Duodenal mucosa (tissue), 2 donors: ENCODE measurements around the gene HDC.

ENCODE experiments used
- H3K27ac ChIP-seq: one replicate; pipeline ENCODE4 v1.7.0; 2013; ENCODE audit warnings: low read depth, low read length
- H3K27me3 ChIP-seq, 2 donors: one replicate each; pipeline ENCODE4 v1.7.0; 2013; ENCODE audit warnings: low read length in 2 of 2, control low read depth in 1 of 2; ENCODE audit not compliant: insufficient read depth in 2 of 2, control insufficient read depth in 1 of 2
- H3K36me3 ChIP-seq, 2 donors: one replicate each; pipeline ENCODE4 v1.7.0; 2013; ENCODE audit warnings: low read length in 2 of 2, control low read depth in 1 of 2; ENCODE audit not compliant: insufficient read depth in 2 of 2, control insufficient read depth in 1 of 2
- H3K4me1 ChIP-seq, 2 donors: one replicate each; pipeline ENCODE4 v1.7.0; 2013; ENCODE audit warnings: low read length in 2 of 2, control low read depth in 1 of 2; ENCODE audit not compliant: insufficient read depth in 2 of 2, control insufficient read depth in 1 of 2
- H3K4me3 ChIP-seq, 2 donors: one replicate each; pipeline ENCODE4 v1.7.0; 2013; ENCODE audit warnings: low read length in 2 of 2, low read depth in 1 of 2
- H3K9ac ChIP-seq, 2 donors: one replicate each; pipeline ENCODE4 v1.7.0; 2013; ENCODE audit warnings: low read length in 2 of 2, low read depth in 1 of 2
- H3K9me3 ChIP-seq, 2 donors: one replicate each; pipeline ENCODE4 v1.7.0; 2013; ENCODE audit warnings: low read length in 2 of 2, control low read depth in 1 of 2; ENCODE audit not compliant: control insufficient read depth in 1 of 2

Gene HDC, protein sequence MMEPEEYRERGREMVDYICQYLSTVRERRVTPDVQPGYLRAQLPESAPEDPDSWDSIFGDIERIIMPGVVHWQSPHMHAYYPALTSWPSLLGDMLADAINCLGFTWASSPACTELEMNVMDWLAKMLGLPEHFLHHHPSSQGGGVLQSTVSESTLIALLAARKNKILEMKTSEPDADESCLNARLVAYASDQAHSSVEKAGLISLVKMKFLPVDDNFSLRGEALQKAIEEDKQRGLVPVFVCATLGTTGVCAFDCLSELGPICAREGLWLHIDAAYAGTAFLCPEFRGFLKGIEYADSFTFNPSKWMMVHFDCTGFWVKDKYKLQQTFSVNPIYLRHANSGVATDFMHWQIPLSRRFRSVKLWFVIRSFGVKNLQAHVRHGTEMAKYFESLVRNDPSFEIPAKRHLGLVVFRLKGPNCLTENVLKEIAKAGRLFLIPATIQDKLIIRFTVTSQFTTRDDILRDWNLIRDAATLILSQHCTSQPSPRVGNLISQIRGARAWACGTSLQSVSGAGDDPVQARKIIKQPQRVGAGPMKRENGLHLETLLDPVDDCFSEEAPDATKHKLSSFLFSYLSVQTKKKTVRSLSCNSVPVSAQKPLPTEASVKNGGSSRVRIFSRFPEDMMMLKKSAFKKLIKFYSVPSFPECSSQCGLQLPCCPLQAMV

DNA sequence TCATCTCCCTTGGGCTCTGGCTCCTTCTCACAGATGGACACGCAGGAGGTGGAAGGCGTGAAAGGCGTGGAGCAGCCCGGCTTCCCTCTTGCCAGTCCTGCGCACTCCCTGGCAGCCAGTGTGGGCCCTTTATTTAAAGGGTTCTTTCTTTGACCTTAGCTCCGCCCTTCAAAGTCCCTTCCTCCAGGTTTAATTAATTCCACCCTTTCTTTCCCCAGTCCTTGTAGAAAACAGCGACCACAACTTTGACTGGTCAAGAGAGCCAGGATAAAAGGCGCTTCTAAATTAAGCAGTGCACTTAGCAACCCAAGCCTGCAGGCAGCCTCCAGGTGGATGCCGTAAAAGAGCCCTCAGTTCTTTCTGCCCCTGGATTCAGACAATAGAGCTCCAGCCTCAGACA is at the start of gene HDC:
TSS of gene HDC (minus strand) at position 107 of the 400 bp plus-strand sequence. CDS start at position 4, 103 bp downstream.
- no peaks in the 10 kb centered on the region for H3K9me3 ChIP-seq
- H3K36me3 ChIP-seq, result no peaks in the 10 kb centered on the region
- no peak within 1 kb of the TSS for H3K27ac ChIP-seq
- H3K4me3 ChIP-seq, result no peak within 1 kb of the TSS
- no peaks in the 10 kb centered on the region for H3K27me3 ChIP-seq
- peaks cover 0 to 4% of the 10 kb centered on the region in 2 donors for H3K4me1 ChIP-seq
- H3K9ac ChIP-seq, result no peak within 1 kb of the TSS

GRCh38 chr15:50312636-50313035 is 47.1 kb upstream of the HDC start:
- Histone ChIP-seq H3K27me3 (no peaks in the 10 kb centered on the region), H3K9me3 (no peaks in the 10 kb centered on the region), H3K4me1 (no peaks in the 10 kb centered on the region), H3K27ac (no peak overlapping the region), H3K4me3 (no peak overlapping the region), H3K9ac (no peak overlapping the region), H3K36me3 (no peaks in the 10 kb centered on the region)

DNA sequence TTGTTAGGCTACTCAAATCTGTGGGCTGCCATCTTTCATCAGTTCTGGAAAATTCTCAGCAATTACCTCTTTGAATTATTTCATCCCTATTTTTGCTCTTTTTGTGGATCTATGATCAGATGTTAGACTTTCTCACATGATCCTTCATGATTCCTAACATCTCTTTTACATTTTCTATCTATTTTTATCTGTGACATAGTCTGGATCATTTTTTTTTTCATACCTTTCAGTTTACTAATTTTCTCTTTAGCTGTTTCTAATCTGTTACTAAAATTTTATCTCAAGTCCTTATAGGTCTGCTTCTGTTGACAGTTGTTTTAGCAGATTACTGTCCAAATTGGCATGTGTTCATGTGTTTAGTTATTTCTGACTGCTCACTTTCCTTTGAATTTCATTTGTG is 42.3 kb upstream of the HDC start:
- no peak overlapping the region for H3K27ac ChIP-seq
- peaks cover 4 to 5% of the 10 kb centered on the region in 2 donors for H3K36me3 ChIP-seq
- no peaks in the 10 kb centered on the region for H3K4me1 ChIP-seq
- no peaks in the 10 kb centered on the region for H3K27me3 ChIP-seq
- H3K9me3 ChIP-seq, result no peaks in the 10 kb centered on the region
- H3K9ac ChIP-seq, result no peak overlapping the region
- H3K4me3 ChIP-seq, result no peak overlapping the region

GRCh38 chr15:50304836-50305235 is 39.3 kb upstream of the HDC start:
- no peak overlapping the region for H3K4me3 ChIP-seq
- no peaks in the 10 kb centered on the region for H3K4me1 ChIP-seq
- no peak overlapping the region for H3K27ac ChIP-seq
- H3K27me3 ChIP-seq, result no peaks in the 10 kb centered on the region
- H3K9ac ChIP-seq, result no peak overlapping the region
- peaks cover 15 to 16% of the 10 kb centered on the region in 2 donors for H3K36me3 ChIP-seq
- no peaks in the 10 kb centered on the region for H3K9me3 ChIP-seq

DNA sequence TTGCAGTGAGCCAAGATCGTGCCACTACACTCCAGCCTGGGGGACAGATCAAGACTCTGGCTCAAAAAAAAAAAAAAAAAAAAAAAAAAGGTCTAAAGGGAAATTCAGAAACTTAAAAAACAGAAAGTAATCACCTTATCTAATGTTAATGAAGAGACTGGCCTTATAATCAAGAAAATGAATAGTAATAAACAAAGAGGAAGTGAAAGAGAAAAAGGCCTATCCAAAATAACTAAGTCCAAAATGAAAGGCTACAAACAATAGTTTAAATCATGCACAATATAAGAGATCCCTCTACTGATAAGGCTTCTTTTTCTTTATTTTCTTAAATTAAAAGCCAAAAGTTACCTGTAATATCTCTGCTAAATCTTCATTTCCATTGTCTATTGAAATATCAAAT is 37.1 kb upstream of the HDC start:
- peaks cover 15 to 28% of the 10 kb centered on the region in 2 donors for H3K36me3 ChIP-seq

DNA sequence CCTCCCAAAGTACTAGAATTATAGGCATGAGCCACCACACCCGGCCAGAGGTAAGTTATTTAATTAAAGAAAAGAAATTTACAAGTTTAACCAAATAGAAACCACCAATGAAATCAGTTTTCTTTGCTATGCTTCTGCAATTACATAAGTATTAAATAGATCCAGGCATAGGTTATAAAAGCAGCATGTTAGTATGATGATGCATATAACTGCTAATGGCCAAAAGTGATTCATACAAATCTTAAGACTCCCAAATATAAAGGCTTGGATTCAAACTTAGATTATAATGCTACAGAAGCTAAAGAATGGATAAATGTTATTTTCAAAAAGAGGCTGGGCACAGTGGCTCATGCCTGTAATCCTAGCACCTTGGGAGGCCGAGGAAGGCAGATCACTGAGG is 32.8 kb upstream of the HDC start:
- Histone ChIP-seq H3K4me3 (no peak overlapping the region), H3K4me1 (no peaks in the 10 kb centered on the region), H3K36me3 (peaks cover 15 to 29% of the 10 kb centered on the region in 2 donors), H3K9ac (no peak overlapping the region), H3K27me3 (no peaks in the 10 kb centered on the region), H3K27ac (no peak overlapping the region), H3K9me3 (no peaks in the 10 kb centered on the region)

More for the DNA sequence above, 37.1 kb upstream of the HDC start:
- Histone ChIP-seq H3K4me3 (no peak overlapping the region), H3K27me3 (no peaks in the 10 kb centered on the region), H3K27ac (no peak overlapping the region), H3K4me1 (no peaks in the 10 kb centered on the region), H3K9me3 (no peaks in the 10 kb centered on the region), H3K9ac (no peak overlapping the region)

GRCh38 chr15:50295966-50296365 is 30.4 kb upstream of the HDC start:
- no peaks in the 10 kb centered on the region for H3K27me3 ChIP-seq
- H3K4me3 ChIP-seq, result no peak overlapping the region
- H3K9me3 ChIP-seq, result no peaks in the 10 kb centered on the region
- peaks cover 10 to 21% of the 10 kb centered on the region in 2 donors for H3K36me3 ChIP-seq
- H3K4me1 ChIP-seq, result no peaks in the 10 kb centered on the region
- H3K27ac ChIP-seq, result no peak overlapping the region
- H3K9ac ChIP-seq, result no peak overlapping the region

DNA sequence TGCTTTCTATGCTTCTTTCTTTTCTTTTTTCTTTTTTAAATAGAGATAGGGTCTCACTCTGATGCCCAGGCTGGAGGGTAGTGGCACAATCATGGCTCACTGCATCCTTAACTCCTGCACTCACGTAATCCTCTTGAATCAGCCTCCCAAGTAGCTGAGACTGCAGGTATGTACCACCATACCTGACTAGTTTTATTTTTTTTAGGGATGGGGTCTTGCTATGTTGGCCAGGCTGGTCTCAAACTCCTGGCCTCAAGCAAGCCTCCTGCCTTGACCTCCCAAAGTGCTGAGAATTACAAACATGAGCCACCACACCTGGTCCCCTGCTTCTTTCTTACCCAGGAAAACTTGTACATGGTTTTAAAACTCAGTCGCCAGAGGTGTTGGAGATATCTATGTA is 24.2 kb upstream of the HDC start:
- no peaks in the 10 kb centered on the region for H3K4me1 ChIP-seq
- no peaks in the 10 kb centered on the region for H3K27me3 ChIP-seq
- no peak overlapping the region for H3K27ac ChIP-seq
- no peak overlapping the region for H3K4me3 ChIP-seq
- no peak overlapping the region for H3K9ac ChIP-seq
- H3K9me3 ChIP-seq, result no peaks in the 10 kb centered on the region
- H3K36me3 ChIP-seq, result peaks cover 4 to 10% of the 10 kb centered on the region in 2 donors

DNA sequence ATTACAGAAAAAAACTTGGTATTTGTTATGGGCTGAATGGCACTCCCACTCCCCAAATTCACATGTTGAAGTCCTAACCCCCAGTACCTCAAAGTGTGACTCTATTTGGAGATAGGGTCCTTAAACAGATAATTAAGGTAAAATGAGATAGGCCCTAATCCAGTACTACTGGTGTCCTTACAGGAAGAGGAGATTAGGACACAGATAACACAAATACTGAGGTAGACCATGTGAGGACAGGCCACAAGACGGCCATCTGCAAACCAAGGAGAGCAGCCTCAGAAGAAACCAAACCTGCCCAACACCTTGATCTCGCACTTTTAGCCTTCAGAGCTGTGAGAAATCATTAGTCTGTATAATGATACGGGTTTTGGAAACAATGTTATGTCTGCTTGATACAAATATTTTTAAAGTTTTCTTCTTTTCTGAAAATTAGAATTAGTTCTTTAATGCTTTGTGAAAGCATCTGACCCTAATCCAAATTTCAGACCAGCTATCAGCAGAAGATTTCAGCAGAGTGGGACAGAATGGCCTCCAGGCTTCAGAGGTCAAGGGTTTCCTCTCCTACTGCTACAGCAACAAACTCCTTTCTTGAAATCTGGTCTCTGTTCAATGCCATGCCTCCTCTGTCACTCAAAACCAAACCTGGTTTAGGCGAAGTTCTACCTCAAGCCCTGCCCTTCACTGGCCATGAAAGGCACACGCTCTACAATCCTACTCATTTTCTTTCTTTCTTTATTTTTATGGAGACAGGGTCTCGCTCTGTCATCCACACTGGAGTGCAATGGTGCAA is 22.0 kb upstream of the HDC start:
- H3K9ac ChIP-seq, result no peak overlapping the region

GRCh38 chr15:50281427-50281826 is 15.9 kb upstream of the HDC start:
- H3K36me3 ChIP-seq, result peaks cover 0 to 4% of the 10 kb centered on the region in 2 donors
- H3K4me3 ChIP-seq, result no peak overlapping the region
- H3K9me3 ChIP-seq, result no peaks in the 10 kb centered on the region
- no peaks in the 10 kb centered on the region for H3K27me3 ChIP-seq
- H3K4me1 ChIP-seq, result no peaks in the 10 kb centered on the region
- no peak overlapping the region for H3K27ac ChIP-seq
- H3K9ac ChIP-seq, result no peak overlapping the region

More for the DNA sequence above, 22.0 kb upstream of the HDC start:
- Histone ChIP-seq H3K9me3 (no peaks in the 10 kb centered on the region), H3K4me3 (no peak overlapping the region), H3K36me3 (peaks cover 8 to 10% of the 10 kb centered on the region in 2 donors), H3K27ac (no peak overlapping the region), H3K4me1 (no peaks in the 10 kb centered on the region), H3K27me3 (no peaks in the 10 kb centered on the region)
